GM04504 (cell line): ENCODE measurements around the gene PDCD6IP.
"Not testable (repeated sequence)": the region's sequence is repeated elsewhere in the genome, so short reads cannot be mapped to it uniquely, and the experiment has no call there.

Experiments used
- DNase-seq: peaks from one replicate; pipeline ENCODE4 v3.0.0-alpha.2; 2012; ENCODE audit warnings: low read depth

Gene PDCD6IP

DNA sequence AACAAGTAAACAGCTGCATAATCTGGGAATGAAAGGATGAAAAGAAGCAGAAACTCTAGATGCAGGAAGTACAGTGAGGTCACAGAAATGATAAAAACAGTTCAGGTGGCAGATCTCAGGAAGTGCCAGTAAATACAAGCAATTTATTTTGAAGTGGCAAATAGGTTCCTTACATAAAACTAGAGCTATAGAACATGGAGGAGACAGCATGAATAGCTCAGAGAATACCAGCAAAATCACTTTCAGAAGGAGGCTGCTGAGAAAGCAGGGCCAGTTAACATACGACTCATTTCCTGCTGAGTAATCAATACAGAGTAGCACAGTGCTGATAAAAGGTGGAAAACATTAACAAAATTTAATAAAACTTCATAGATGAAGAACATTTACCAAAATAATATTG, 57.0 kb downstream of the PDCD6IP start:
- not testable (repeated sequence) for DNase-seq

DNA sequence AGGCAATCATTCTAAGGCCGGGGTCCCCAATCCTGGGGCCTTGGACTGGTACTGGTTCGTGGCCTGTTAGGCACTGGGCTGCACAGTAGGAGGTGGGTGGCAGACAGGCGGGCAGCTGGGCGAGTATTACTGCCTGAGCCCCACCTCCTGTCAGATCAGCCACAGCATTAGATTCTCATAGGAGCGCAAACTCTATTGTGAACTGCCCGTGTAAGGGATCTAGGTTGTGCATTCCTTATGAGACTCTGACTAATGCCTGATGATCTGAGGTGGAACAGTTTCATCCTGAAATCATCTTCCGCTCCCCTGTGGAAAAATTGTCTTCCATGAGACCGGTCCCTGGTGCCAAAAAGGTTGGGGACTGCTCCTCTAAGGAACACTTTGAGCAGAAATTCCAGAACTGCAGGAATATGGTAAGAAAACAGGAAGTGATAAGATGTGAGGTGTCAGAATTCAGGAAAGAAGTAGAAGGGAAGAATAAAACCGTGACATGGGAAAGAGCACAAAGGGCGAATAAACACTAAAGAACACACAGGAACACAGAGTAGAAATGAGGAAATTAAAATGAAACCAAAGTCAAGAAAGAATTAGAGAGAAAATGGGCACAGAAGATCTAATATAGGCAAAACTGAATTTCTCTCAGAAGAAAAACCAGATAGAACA, 57.6 kb downstream of the PDCD6IP start:
- DNase-seq, result no peak

GRCh38 chr3:33857701-33858100, 59.3 kb downstream of the PDCD6IP start:
- not testable (repeated sequence) for DNase-seq

DNA sequence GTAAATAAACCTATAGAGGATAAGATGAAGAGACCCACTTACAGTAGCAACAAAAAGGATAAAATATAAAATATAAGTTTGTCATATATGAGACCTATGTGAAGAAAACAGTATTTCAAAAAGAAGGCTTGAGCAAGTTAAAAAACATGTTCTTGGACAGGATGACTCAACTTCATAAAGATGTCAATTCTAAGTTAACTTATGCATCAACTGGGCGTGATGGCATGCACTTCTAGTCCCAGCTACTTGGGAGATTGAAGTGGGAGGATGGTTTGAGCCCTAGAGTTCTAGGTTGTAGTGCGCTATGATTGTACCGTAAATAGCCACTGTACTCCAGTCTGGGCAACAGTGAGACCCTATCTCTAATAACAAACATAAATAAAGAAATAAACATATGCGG, 59.7 kb downstream of the PDCD6IP start:
- DNase-seq, result peak; percentile 18

DNA sequence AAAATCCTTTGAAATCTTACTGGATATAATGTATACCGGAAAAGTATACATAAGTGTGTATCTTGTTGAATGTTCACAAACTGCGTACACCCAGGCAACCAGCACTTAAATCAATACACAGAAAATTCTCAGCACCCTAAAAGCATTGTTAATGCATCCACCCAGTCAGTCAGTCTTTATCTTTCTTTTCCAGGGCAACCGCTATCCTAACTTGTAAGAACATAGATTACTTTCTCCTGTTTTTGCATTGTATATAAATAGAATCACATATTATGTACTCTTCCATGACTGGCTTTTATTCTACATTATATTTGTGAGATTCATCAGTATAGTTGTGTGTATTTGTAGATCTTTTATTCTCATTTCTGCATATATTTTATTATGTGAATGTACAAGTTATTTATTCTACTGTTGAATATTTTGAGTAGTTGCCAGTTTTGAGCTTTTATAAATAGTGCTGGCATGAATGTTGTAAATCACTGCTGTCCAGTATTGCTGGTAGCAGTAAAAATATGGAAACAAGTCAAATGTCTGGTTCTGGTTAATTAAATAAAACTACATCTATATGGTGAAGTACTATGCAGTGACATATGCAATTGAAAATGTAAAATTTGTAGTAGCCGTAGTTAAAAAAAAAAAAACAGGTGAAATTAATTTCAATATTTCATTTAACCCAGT, 62.1 kb downstream of the PDCD6IP start:
- DNase-seq, result no peak

GRCh38 chr3:33865133-33865532, 66.7 kb downstream of the PDCD6IP start:
- DNase-seq, result no peak

- no peak for DNase-seq
Observed at GRCh38 chr3:33868309-33868708, 69.9 kb downstream of the PDCD6IP start.

GRCh38 chr3:33869977-33870376, 71.5 kb downstream of the PDCD6IP start:
- DNase-seq, result no peak

- no peak for DNase-seq
Observed at GRCh38 chr3:33874815-33875214, 76.4 kb downstream of the PDCD6IP start.

GRCh38 chr3:33875680-33876079, 77.2 kb downstream of the PDCD6IP start:
- no peak for DNase-seq

DNA sequence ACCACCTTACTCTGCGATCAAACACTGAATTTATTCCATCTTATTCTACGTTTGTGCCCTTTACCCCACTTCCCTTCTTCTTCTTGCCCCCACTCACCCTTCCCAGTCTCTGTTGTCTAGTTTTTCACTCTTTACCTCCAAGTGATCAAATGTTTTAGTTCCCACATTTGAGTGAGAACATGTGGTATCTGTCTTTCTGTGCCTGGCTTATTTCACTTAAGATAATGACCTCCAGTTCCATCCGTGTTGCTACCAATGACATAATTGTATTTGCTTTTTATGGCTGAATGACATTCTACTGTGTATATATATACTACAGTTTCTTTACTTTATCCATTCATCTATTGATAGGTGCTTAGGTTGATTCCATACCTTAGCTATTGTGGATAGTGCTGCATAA, 78.8 kb downstream of the PDCD6IP start:
- DNase-seq, result no peak

DNA sequence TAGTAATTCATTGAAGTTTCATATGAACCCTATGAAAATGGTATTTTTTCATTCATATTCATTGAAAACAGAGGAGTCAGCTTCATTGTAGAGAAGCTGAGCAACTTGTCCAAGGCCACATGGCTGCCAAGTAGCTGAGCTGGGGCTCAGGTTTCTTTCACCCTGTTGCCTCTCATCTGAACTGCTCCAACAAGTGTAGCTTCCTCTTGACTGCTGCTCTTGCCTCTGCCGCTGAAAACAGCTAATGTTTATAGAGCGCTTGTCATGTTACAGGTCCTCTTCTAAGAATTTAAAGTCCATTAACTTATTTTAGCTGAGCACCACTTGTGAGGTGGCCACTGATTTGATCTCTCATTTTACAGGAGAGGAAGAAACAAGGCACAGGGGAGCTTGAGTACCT, 81.1 kb downstream of the PDCD6IP start:
- no peak for DNase-seq

- DNase-seq, result no peak
Observed at GRCh38 chr3:33881156-33882064, 83.0 kb downstream of the PDCD6IP start.

- no peak for DNase-seq
Observed at GRCh38 chr3:33882296-33882695, 83.9 kb downstream of the PDCD6IP start.

- DNase-seq, result no peak
Observed at GRCh38 chr3:33883538-33883950, 85.1 kb downstream of the PDCD6IP start.

DNA sequence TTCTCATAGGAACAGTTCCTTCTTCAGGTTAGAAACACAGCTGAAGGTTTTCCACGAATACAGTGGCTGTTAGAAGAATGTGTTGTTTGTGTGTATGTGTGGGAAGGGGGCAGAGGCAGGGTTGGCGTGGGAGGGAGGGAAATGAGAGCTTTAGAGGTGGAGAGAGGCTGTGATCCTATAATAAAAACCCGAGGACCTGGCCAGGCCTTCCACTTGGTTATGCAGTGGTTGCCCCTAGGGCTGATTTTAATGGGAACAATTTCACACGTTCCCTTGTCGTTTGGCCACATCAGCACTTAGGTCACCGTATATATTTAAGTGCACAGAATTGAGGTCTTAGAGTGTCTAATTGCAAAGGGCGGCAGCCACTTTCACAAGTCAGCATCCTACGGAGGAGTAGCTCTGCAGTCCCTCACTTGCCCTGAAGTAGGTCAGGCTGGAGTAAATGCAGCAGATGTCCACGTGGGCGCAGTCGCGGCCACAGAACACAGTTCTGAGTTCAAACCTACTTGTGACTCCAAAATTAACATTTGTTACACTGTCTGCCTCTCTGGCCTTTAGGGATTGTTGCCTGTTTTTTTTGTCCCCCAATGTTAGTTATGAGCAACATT, 85.6 kb downstream of the PDCD6IP start:
- DNase-seq, result no peak

DNA sequence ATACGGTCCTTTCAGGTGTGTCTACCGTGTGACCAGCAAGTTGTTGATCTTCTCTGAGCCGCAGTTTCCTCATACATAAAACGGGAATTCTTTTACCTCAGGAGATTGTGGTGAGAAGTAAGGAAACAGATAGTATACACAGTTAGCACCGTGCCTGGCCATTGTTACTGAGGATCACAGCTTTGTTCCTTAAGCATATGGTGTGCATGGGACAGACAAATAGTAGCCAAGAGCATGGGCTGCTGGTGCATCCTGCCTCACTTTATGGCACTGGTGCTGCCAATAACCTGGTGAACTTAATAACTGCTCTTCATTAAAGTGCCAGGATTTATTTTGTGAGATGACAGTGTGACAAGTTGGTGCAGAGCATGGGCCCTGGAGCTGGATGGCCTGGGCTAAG, 86.3 kb downstream of the PDCD6IP start:
- no peak for DNase-seq

DNA sequence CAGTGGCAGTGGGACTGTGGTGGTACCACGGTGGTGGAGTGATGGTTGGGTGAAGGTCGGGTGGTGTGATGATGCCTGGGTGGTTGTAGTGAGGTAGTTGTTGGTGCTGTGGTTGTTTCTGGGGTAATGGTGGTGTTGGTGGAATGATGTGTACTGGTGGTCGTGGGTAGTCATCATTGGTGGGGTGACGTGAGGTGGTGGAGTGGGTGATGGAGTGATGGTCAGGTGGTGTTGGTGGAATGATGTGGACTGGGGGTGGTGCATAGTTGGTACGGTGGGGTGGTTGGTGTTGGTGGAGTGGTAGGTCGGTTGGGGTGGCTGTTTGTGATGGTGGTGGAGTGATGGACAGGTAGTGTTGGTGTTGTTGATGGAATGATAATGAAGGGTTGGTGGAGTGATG, 87.1 kb downstream of the PDCD6IP start:
- DNase-seq, result no peak

GRCh38 chr3:33886015-33886414, 87.6 kb downstream of the PDCD6IP start:
- DNase-seq, result no peak

- DNase-seq, result no peak
Observed at GRCh38 chr3:33887478-33887877, 89.0 kb downstream of the PDCD6IP start.

- no peak for DNase-seq
Observed at GRCh38 chr3:33889394-33890039, 91.1 kb downstream of the PDCD6IP start.

GRCh38 chr3:33892655-33893054, 94.2 kb downstream of the PDCD6IP start:
- DNase-seq, result no peak
